ENCODE measurements around the gene SLC17A7. TPM values are rescaled to one million over a fixed set of nuclear protein-coding genes. Genes with fewer than 3 reads are reported as not detected.

SLC17A7 gene
- total RNA-seq, 1 experiment from 2014 or later = 1.8 TPM

DNA sequence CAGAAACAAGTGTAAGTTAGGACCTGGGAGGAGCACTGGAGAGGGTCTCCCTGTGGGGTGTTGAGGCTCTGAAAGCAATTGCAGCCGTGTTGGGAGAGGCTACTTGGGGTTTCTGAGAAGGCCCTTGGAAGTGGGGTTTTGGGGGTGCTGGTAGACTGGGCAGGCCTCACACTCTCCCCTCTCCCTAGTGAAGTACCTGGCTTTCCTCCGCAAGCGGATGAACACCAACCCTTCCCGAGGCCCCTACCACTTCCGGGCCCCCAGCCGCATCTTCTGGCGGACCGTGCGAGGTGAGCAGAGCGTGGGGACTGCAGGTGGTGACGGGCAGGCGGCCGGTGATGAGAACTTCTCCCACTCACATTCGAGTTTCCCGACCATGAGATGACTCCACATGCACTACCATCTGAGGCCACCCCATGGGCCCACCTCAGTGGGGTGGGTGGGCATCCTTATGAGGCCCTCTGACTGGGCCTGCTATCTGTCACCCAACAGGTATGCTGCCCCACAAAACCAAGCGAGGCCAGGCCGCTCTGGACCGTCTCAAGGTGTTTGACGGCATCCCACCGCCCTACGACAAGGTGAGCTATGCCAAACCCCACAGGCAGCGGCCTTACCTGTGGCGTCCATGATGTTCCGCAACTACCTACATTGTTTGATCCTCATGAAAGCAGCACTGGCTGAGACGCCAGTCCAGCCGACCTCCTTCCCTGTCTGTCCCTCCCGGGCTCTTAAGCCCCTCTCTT lies 49.1 kb upstream of the SLC17A7 start:
- Histone ChIP-seq H3K27me3 (ENCODE audit: insufficient read depth, low read length) (no peaks in the 10 kb centered on the region), H3K9me2 (ENCODE audit: insufficient read depth) (no peaks in the 10 kb centered on the region), H4K20me1 (ENCODE audit: insufficient read depth) (peaks cover 19% of the 10 kb centered on the region; the same call in 1 of the 2 replicates), H3K4me1 (ENCODE audit: control insufficient read depth in 1 of 2, insufficient read depth in 2 of 2, low read length in 2 of 2) (peaks cover 14 to 66% of the 10 kb centered on the region in 2 experiments), H3K9ac (ENCODE audit: low read length) (peak overlapping the region; percentile 100), H3K9me3 (ENCODE audit: control insufficient read depth in 1 of 2, insufficient read depth in 1 of 2, low read depth in 1 of 2, low read length in 2 of 2) (no peaks in the 10 kb centered on the region), H3K4me2 (ENCODE audit: low read length) (peak overlapping the region; percentile 85), H3K4me3 (replicated peaks in 1 of 2; ENCODE audit: low read depth in 1 of 2, low read length in 2 of 2) (peak overlapping the region; percentile 99 to 100; a peak in 2 of 4 replicates), H3K36me3 (ENCODE audit: control insufficient read depth in 1 of 2, insufficient read depth in 2 of 2, low read length in 2 of 2) (peaks cover 21 to 47% of the 10 kb centered on the region in 2 experiments), H2AFZ (ENCODE audit: low read depth, low read length, poor library complexity, severe bottlenecking) (no peak overlapping the region), H3K79me2 (ENCODE audit: insufficient read depth, low read length) (peaks cover 43% of the 10 kb centered on the region), H3K27ac (ENCODE audit: low read depth, low read length) (peak overlapping the region; percentile 86)
- TF ChIP-seq TCF7L2 (IDR thresholded peaks at IDR 0.05; ENCODE audit: borderline replicate concordance, extremely low read depth, insufficient read depth, insufficient read length) (no peak), POLR2AphosphoS5 (IDR thresholded peaks at IDR 0.05; ENCODE audit: low read depth, low read length) (0 out of 2 replicates have a peak, but pooled peaks have one; percentile 8)
- BruUV-seq (replicated peaks) = no TSS peak
- ATAC-seq = no peak
- ChIA-PET RAD21 (ENCODE audit: low non-redundant PET in 1 of 2, low total read pairs in 2 of 2, uncharacterized antibody in 2 of 2, unreplicated experiment in 2 of 2) (no interaction called here), CTCF (no interaction called here), POLR2A (interaction anchor here (2.5 kb wide), 1 partner anchor 56 kb away, joined by 7 read pairs; no protein-coding TSS in a partner anchor)
- no peak for DNase-seq (ENCODE audit: low read depth, low spot score)
- intact Hi-C loops (cut with micrococcal nuclease) = no loop called here

DNA sequence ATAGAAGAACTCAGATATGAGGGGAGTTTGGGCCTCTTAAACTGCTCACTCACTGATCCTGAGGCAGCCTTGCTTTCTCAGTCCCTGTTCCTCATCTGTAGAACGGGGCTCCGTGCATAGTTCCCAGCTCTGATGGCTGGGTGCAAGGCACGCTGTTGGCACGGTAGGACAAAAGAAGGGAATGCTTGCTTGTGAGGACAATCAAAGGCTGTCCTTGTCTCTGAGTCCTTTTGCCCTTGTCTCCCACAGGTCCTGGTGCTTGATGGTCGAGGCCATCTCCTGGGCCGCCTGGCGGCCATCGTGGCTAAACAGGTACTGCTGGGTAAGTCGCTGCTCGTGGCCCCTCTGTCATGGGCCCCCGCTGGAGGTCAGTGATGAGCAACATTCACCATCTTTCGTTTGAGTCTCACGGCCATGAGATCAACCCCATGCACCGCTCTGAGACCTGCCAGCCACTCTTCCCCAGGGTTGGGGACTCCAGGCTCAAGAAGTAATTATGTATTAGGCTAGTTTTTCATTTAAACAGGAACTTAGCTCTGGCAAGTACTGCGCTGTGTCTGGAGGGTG lies 48.4 kb upstream of the SLC17A7 start:
- Histone ChIP-seq H2AFZ (ENCODE audit: low read depth, low read length, poor library complexity, severe bottlenecking) (no peak overlapping the region), H3K79me2 (ENCODE audit: insufficient read depth, low read length) (peaks cover 43% of the 10 kb centered on the region), H3K27ac (ENCODE audit: low read depth, low read length) (peak overlapping the region; percentile 86), H3K4me2 (ENCODE audit: low read length) (peak overlapping the region; percentile 85), H3K9me3 (ENCODE audit: control insufficient read depth in 1 of 2, insufficient read depth in 1 of 2, low read depth in 1 of 2, low read length in 2 of 2) (no peaks in the 10 kb centered on the region), H3K4me3 (replicated peaks in 1 of 2; ENCODE audit: low read depth in 1 of 2, low read length in 2 of 2) (peak overlapping the region; percentile 99 to 100), H3K4me1 (ENCODE audit: control insufficient read depth in 1 of 2, insufficient read depth in 2 of 2, low read length in 2 of 2) (peaks cover 10 to 59% of the 10 kb centered on the region in 2 experiments; a peak in 3 of 4 replicates), H4K20me1 (ENCODE audit: insufficient read depth) (peaks cover 19% of the 10 kb centered on the region; the same call in 1 of the 2 replicates), H3K36me3 (ENCODE audit: control insufficient read depth in 1 of 2, insufficient read depth in 2 of 2, low read length in 2 of 2) (peaks cover 21 to 47% of the 10 kb centered on the region in 2 experiments), H3K9me2 (ENCODE audit: insufficient read depth) (no peaks in the 10 kb centered on the region), H3K27me3 (ENCODE audit: insufficient read depth, low read length) (no peaks in the 10 kb centered on the region), H3K9ac (ENCODE audit: low read length) (peak overlapping the region; percentile 100)
- ATAC-seq (no peak), DNase-seq (ENCODE audit: low read depth, low spot score) (no peak)
- CTCF ChIA-PET = interaction anchor here (1.2 kb wide), 1 partner anchor 14 kb away, joined by 5 read pairs; no protein-coding TSS in a partner anchor
- POLR2A ChIA-PET = interaction anchor here (1.7 to 2.1 kb wide), 3 partner anchors 13 to 38 kb away, joined by 4 to 8 read pairs (median 5); partner anchors contain the start of genes ALDH16A1 and PIH1D1
- no peak for TF ChIP-seq SRF (IDR thresholded peaks at IDR 0.05; ENCODE audit: low read depth)
- TF ChIP-seq, protein P1, sequence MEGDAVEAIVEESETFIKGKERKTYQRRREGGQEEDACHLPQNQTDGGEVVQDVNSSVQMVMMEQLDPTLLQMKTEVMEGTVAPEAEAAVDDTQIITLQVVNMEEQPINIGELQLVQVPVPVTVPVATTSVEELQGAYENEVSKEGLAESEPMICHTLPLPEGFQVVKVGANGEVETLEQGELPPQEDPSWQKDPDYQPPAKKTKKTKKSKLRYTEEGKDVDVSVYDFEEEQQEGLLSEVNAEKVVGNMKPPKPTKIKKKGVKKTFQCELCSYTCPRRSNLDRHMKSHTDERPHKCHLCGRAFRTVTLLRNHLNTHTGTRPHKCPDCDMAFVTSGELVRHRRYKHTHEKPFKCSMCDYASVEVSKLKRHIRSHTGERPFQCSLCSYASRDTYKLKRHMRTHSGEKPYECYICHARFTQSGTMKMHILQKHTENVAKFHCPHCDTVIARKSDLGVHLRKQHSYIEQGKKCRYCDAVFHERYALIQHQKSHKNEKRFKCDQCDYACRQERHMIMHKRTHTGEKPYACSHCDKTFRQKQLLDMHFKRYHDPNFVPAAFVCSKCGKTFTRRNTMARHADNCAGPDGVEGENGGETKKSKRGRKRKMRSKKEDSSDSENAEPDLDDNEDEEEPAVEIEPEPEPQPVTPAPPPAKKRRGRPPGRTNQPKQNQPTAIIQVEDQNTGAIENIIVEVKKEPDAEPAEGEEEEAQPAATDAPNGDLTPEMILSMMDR (IDR thresholded peaks at IDR 0.05 in 2 of 3, conservative IDR thresholded peaks at IDR 0.05 in 1 of 3; ENCODE audit: borderline replicate concordance in 1 of 3, insufficient read depth in 1 of 3, low read depth in 2 of 3, low read length in 2 of 3) = 0 out of 6 replicates have a peak, but pooled peaks of 1 of the 3 experiments have one; percentile 7
- TF ChIP-seq EZH2phosphoT487 (IDR thresholded peaks at IDR 0.05; ENCODE audit: borderline replicate concordance) = no peak
- no peak for TF ChIP-seq YY1 (IDR thresholded peaks at IDR 0.05; ENCODE audit: extremely low read depth, insufficient replicate concordance, low read depth, low read length)
- TF ChIP-seq FOSL1 (IDR thresholded peaks at IDR 0.05; ENCODE audit: low read depth) = no peak
- no peak for TF ChIP-seq SP1 (IDR thresholded peaks at IDR 0.05; ENCODE audit: low read depth)
- BruUV-seq (replicated peaks) = no TSS peak
- intact Hi-C loops (cut with micrococcal nuclease) = no loop called here
- RAD21 ChIA-PET (ENCODE audit: low non-redundant PET in 1 of 2, low total read pairs in 2 of 2, uncharacterized antibody in 2 of 2, unreplicated experiment in 2 of 2) = no interaction called here
